GM18907 (cell line): ENCODE measurements around the gene LAIR2.
A peak's percentile ranks its signal among the peaks of the same experiment; 100 is the strongest.

Source experiments
- ATAC-seq: cut with Tn5 transposase; IDR thresholded peaks from one replicate; pipeline ENCODE4 v1.9.1; 2021; ENCODE audit warnings: mild to moderate bottlenecking, moderate library complexity; ENCODE audit not compliant: unreplicated experiment

Gene LAIR2, protein sequence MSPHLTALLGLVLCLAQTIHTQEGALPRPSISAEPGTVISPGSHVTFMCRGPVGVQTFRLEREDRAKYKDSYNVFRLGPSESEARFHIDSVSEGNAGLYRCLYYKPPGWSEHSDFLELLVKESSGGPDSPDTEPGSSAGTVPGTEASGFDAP

GRCh38 chr19:54502518-54503048 lies at the start of gene LAIR2:
Gene LAIR2, plus strand, starts transcription at chr19:54502831. Its CDS starts 88 bp downstream, at chr19:54502919.
- no peak for ATAC-seq

DNA sequence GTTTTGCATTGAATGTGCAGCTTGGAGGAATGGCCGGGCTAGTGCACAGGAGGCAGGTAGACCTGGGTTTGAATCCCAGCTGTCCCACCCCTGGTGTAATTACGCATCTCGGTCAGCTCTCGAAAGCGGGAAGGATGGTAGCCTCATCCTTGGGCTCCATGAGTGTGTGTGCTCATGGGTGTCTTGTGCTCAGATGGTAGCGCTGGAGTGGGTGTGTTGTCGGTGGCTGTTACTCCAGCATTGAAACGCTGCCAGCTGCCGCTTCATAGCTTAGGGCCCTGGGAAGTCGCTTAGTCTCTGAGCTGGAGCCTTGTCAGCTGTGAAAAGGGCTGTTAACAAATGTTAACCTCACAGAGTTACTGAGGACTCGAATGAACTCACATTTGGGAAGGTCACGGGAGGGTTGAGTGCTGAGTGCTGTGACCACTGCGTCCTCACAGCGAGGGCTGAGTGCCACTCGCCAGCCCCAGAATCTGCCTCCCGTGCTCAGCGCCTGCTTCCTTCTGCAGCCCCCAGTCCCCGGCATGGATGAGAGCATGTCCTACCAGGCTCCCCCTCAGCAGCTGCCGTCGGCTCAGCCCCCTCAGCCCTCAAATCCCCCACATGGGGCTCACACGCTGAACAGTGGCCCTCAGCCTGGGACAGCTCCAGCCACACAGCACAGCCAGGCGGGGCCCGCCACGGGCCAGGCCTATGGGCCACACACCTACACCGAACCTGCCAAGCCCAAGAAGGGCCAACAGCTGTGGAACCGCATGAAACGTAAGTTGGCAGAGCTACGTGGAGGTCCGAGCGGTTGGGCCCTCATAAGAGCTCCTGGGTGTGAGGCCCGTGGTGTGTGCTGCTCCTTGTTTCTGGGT lies 48.5 kb upstream of the LAIR2 start:
- no peak for ATAC-seq

- ATAC-seq, result no peak
These were observed 47.6 kb upstream of the LAIR2 start for GRCh38 chr19:54454781-54455675.

DNA sequence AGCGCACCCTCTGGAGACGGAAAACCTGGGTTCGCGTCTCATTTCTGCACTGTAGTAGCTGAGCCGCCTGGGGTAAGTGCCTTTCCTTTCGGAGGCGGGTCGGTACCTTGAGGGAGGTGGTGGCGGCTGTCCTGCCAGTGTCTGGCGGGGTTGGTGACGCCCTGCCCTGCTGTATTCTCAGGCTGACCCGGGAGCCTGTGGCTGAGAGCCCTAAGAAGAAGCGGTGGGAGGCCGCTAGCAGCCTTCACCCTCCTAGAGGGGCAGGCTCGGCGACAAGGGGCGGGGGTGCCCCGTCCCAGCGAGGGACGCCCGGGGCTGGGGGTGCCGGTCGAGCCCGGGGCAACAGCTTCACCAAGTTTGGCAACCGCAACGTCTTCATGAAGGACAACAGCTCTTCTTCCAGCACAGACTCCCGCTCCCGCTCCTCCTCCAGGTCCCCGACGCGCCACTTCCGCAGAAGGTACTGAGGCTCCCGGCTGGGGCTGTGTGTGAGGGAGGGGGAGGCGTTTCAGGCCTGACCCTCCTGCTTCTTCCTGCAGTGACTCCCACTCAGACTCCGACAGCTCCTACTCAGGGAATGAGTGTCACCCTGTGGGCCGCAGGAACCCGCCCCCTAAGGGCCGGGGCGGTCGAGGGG lies 46.7 kb upstream of the LAIR2 start:
- ATAC-seq, result no peak

GRCh38 chr19:54456423-54457373 lies 45.9 kb upstream of the LAIR2 start:
- no peak for ATAC-seq

GRCh38 chr19:54457773-54458647 lies 44.6 kb upstream of the LAIR2 start:
- ATAC-seq, result no peak

DNA sequence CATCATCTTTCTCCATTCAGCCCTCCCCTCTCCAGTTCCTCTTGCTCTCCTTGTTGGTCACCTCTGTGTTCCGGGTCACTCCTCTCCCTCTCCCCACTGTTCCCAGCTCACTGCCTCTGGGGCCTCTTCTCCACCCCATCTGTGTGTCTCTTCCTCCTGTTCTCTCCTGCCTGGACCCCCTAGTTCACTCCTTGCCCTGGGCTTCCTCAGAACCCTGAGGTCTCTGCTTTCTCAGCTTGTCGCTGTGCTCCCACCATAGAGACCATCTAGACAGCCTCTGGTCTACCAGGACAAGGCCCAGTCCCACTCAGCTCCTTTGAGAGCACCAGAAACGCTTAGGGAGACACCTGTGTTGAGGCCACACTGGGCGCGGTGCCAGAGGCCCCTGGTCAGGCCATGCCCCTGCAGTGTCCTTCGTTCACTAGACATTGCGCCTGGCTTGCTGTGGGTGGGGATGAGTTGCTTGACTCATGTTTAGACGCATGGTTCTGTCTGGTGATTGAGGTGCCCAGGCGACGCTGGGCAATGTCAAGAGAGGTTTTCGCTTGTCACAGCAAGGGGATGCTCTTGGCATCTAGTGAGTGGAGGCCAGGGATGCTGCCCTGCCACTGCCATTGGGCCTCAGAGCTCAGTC lies 43.9 kb upstream of the LAIR2 start:
- ATAC-seq, result no peak

DNA sequence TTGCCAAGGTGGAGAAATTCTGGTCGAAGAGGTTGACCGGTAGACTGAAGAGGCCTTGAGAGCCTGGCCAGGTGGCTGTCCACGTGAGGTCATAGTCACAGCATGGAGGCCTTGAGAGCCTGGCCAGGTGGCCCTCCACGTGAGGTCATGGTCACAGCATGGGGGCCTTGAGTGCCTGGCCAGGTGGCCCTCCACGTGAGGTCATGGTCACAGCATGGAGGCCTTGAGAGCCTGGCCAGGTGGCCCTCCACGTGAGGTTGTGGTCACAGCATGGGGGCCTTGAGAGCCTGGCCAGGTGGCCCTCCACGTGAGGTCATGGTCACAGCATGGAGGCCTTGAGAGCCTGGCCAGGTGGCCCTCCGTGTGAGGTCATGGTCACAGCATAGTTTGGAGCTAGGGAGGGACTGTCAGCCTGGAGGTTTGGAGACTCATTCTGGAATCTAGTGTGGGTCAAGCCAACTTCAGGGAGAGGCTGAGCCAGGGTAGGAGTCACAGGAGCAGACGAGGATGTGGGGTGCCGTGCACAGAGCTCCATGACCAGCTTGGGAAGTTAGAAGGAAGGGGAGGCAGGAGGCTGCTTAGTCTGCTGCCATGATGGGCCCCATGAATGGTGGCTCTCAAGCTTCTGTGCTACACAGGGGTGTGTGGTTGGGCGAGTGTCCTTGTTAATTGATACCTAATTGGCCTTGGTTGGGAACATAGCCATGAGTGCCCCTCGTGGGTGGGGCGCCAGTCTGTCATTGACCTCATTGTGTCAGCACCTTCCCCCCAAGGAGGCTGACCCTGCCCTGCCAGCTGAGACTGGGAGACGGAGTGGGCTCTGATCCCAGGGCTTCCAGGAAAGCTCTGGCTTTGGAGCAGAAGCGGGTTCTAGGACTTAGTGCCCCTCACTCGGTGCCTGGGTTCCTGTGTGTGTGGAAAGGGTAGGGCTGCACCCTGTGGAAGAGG lies 43.1 kb upstream of the LAIR2 start:
- ATAC-seq, result no peak

DNA sequence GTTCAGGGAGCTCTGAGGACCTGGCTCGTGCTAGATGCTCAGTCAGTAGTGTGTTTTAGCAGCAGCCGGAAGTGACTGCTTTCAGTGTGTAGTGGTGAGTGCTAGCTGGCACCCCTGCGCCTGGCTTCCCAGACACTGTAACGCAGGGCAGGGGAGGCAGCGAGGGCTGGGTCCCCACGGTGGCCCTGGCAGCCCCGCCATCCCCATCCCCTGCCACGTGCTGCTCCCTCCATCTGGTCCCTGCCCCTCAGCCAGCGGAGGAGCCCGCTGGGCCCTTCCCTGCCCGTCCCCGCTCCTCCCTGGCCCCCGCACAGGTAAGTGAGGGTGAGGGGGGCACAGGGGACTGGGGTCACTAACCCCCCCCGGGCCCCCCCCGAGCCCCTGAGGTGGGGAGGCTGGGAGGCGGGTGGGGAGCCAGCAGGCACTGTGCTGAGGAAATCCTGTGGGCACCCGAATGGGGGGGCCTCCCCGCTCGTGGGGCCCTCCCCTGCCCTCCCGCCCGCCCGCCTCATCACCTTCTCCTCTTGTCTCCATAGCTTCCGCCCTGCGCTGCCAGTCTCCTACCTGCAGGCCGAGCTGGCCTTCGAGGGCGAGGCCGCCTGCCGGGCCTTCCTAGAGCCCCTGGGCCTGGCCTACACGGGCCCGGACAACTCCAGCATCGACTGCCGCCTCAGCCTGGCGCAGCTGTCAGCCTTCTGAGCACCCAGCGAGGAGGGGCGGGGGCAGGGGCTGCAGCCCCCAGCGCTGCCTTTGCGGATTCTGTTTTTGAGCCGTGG lies 42.2 kb upstream of the LAIR2 start:
- no peak for ATAC-seq

DNA sequence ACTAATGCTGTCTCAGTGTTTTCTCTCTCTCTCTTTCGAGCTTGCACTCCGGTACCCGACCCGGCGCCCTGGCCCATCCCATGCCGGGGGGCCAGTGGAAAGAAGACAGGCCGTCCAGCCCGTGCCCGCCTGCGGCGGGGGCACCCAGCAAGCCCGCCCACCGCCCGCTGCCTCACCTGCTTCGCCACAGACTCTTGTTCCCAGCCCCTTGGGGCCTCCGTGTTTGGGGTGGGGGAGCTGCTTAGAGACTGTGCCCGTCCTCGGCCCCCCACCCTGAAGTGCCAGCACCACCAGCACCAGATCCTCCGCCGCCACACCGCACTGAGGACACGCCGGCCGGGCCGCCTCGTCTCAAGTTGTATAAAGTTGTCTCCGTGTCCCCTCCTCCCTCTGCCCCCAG lies 41.4 kb upstream of the LAIR2 start:
- no peak for ATAC-seq

DNA sequence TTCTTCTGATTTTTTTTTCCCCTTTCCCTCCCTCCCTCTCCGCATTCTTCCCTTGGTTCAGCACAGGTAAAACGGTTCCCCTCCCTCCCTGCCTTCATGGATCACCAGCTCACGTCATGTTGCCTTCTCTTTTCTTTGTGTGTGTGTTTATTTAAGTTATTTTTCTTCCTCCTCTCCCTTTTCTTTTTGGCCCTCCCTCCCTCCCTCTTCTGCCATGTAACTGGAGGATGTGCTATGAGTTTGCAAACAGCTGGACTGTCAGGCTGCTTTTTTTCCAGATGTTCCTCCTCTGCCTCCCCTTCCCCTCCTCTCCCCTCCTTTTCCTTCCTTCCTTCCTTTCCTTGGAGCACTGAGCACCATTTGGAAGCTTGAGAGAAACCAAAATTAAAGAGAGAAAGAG lies 41.0 kb upstream of the LAIR2 start:
- ATAC-seq, result no peak

DNA sequence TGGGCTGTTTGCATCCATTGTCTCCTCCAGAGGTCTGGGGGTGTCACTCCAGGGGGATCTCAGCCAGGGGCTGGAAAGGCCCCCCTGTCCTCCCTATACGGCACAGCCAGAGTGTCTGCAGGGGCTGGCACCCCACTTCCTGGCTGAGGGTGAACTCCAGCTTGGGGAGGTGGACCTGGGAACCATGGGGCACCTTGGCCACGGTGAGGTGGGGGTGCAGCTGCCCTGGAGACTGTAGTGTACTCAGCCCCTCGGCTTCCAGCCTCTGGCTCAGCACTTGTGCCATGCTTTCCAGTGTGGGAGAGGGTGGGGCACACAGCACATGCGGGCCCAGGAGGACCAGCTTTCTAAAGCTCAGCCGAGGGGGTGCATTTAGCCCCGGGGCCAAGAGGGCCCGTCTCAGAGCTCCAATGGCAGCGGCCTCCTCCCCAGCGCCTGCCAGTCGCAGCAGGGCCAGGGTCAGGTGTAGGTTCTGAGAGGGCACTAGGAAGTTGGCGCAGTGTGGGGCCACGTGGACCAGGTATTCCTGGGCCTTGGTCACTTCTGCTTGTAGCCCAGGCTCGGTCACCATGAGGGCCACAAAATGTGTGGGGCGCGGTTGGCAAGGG lies 40.5 kb upstream of the LAIR2 start:
- ATAC-seq, result no peak

DNA sequence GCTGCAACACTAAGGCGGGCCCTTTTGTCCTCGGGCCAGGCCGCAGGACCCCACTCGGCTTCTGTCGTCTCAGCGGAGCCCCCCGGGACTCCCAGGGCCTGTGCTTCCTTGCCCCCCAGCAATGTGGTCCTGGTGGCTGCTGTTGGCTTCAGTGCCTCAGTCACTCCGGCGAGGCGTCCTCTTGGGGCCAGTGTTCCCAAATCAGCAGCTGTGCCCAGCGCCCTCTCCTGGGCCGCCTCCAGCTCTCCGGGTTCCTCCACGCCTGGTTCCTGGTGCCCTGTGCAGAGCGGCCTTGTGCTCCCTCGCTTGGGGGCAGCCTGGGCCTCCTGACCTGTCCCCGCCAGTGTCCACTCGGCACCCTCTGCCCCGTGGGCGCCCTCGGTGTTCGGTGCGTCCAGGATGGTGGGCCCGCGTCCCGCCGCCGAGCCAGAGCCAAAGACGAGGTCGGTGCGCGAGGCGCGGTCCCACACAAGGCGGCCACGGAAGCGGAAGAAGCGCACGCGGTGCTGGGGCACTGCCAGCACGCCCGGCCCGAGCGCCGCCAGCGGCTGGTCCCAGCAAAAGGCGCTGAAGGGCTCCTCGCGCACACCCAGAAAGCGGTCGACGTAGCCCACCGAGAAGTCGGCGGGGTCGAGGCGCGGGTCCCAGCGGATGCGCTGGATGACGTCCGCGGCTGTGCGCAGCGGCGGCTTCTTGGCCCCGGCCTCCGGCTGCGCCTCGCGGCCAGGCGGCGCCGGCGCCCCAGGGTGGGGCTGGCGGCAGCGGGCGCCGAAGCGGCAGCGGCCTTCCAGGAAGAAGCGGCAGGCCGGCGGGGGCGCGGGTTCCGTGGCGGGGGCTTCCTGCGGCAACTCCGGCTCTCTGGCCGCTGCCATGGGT lies 39.7 kb upstream of the LAIR2 start:
- ATAC-seq, result peak; percentile 24

- ATAC-seq, result peak; percentile 57
These were observed 39.0 kb upstream of the LAIR2 start, which contains the start of gene LENG9 for GRCh38 chr19:54463531-54464043. Gene LENG9, minus strand, starts transcription at chr19:54463778. Its CDS starts 252 bp downstream, at chr19:54463526.
